Activated T-helper 17 cell treated with anti-CD3 and anti-CD28 coated beads, Interleukin-2, amount 50 U/mL, for 72 hours (primary cell): Measurements from ENCODE around the gene ENOX1. TPM values are rescaled to one million over a fixed set of nuclear protein-coding genes. Genes with fewer than 3 reads are reported as not detected.

Source experiments
- ATAC-seq: fragments of 150-1000 bp; cut with Tn5 transposase; replicated peaks from 2 replicates; pipeline ENCODE4 v1.10.0; 2021; ENCODE audit warnings: mild to moderate bottlenecking, moderate library complexity
- H3K27ac Mint-ChIP-seq: one replicate; pipeline ENCODE4 v1.8.0; 2022; ENCODE audit warnings: mixed read lengths
- H3K27me3 Mint-ChIP-seq: one replicate; pipeline ENCODE4 v1.8.0; 2022; ENCODE audit warnings: mixed read lengths
- H3K36me3 Mint-ChIP-seq: one replicate; pipeline ENCODE4 v1.8.0; 2022; ENCODE audit warnings: low read depth, mild to moderate bottlenecking, mixed read lengths
- H3K4me1 Mint-ChIP-seq: one replicate; pipeline ENCODE4 v1.8.0; 2022; ENCODE audit warnings: mixed read lengths
- H3K4me3 Mint-ChIP-seq: one replicate; pipeline ENCODE4 v1.8.0; 2022; ENCODE audit warnings: mild to moderate bottlenecking, mixed read lengths
- H3K9me3 Mint-ChIP-seq: one replicate; pipeline ENCODE4 v1.8.0; 2022; ENCODE audit warnings: mixed read lengths
- total RNA-seq, 2 donors: library from RNA; stranded (reverse); gene quantifications; one replicate each; pipeline ENCODE4 v1.2.3, GENCODE V29; 2022

ENOX1 gene
- total RNA-seq, 2 donors from 2014 or later: 1.7 TPM; not detected in 1

GRCh38 chr13:43414111-43414510 lies 372.7 kb downstream of the ENOX1 start:
- H3K27me3 Mint-ChIP-seq: peaks cover 13% of the 10 kb centered on the region
- no peaks in the 10 kb centered on the region for H3K9me3 Mint-ChIP-seq
- no peak for ATAC-seq
- H3K27ac Mint-ChIP-seq: no peak overlapping the region
- H3K4me3 Mint-ChIP-seq: no peak overlapping the region
- H3K36me3 Mint-ChIP-seq: no peaks in the 10 kb centered on the region
- H3K4me1 Mint-ChIP-seq: no peaks in the 10 kb centered on the region

- no peak overlapping the region for H3K27ac Mint-ChIP-seq
- no peak for ATAC-seq
- no peaks in the 10 kb centered on the region for H3K9me3 Mint-ChIP-seq
- no peaks in the 10 kb centered on the region for H3K4me1 Mint-ChIP-seq
- no peak overlapping the region for H3K4me3 Mint-ChIP-seq
- H3K36me3 Mint-ChIP-seq: no peaks in the 10 kb centered on the region
- H3K27me3 Mint-ChIP-seq: peaks cover 19% of the 10 kb centered on the region
These were observed 375.0 kb downstream of the ENOX1 start for GRCh38 chr13:43411741-43412140.

- Mint-ChIP-seq H3K27ac (no peak overlapping the region), H3K4me3 (no peak overlapping the region), H3K36me3 (no peaks in the 10 kb centered on the region), H3K27me3 (peaks cover 20% of the 10 kb centered on the region), H3K9me3 (no peaks in the 10 kb centered on the region), H3K4me1 (no peaks in the 10 kb centered on the region)
- no peak for ATAC-seq
These were observed 375.6 kb downstream of the ENOX1 start for GRCh38 chr13:43411211-43411610.

- no peak overlapping the region for H3K27ac Mint-ChIP-seq
- ATAC-seq: no peak
- H3K36me3 Mint-ChIP-seq: no peaks in the 10 kb centered on the region
- H3K9me3 Mint-ChIP-seq: no peaks in the 10 kb centered on the region
- peaks cover 24% of the 10 kb centered on the region for H3K27me3 Mint-ChIP-seq
- no peak overlapping the region for H3K4me3 Mint-ChIP-seq
- no peaks in the 10 kb centered on the region for H3K4me1 Mint-ChIP-seq
These were observed 378.5 kb downstream of the ENOX1 start for GRCh38 chr13:43408274-43408673.

GRCh38 chr13:43407023-43407581 lies 379.7 kb downstream of the ENOX1 start:
- Mint-ChIP-seq H3K4me1 (no peaks in the 10 kb centered on the region), H3K9me3 (no peaks in the 10 kb centered on the region), H3K27me3 (peaks cover 24% of the 10 kb centered on the region), H3K4me3 (no peak overlapping the region), H3K36me3 (no peaks in the 10 kb centered on the region), H3K27ac (no peak overlapping the region)
- ATAC-seq: no peak

GRCh38 chr13:43405457-43405856 lies 381.3 kb downstream of the ENOX1 start:
- Mint-ChIP-seq H3K9me3 (no peaks in the 10 kb centered on the region), H3K27me3 (peaks cover 23% of the 10 kb centered on the region), H3K36me3 (no peaks in the 10 kb centered on the region)

GRCh38 chr13:43402380-43402779 lies 384.4 kb downstream of the ENOX1 start:
- Mint-ChIP-seq H3K4me3 (no peak overlapping the region), H3K9me3 (no peaks in the 10 kb centered on the region), H3K4me1 (no peaks in the 10 kb centered on the region), H3K36me3 (no peaks in the 10 kb centered on the region), H3K27ac (no peak overlapping the region), H3K27me3 (peaks cover 28% of the 10 kb centered on the region)
- no peak for ATAC-seq

More at GRCh38 chr13:43405457-43405856, 381.3 kb downstream of the ENOX1 start:
- Mint-ChIP-seq H3K4me1 (no peaks in the 10 kb centered on the region), H3K4me3 (no peak overlapping the region), H3K27ac (no peak overlapping the region)
- no peak for ATAC-seq

- Mint-ChIP-seq H3K4me1 (no peaks in the 10 kb centered on the region), H3K4me3 (no peak overlapping the region), H3K9me3 (no peaks in the 10 kb centered on the region), H3K36me3 (no peaks in the 10 kb centered on the region), H3K27ac (no peak overlapping the region), H3K27me3 (peaks cover 28% of the 10 kb centered on the region)
- ATAC-seq: no peak
These were observed 385.4 kb downstream of the ENOX1 start for GRCh38 chr13:43401361-43401760.

GRCh38 chr13:43397111-43397510 lies 389.7 kb downstream of the ENOX1 start:
- Mint-ChIP-seq H3K4me1 (no peaks in the 10 kb centered on the region), H3K27ac (no peak overlapping the region), H3K27me3 (peaks cover 19% of the 10 kb centered on the region), H3K9me3 (no peaks in the 10 kb centered on the region), H3K36me3 (no peaks in the 10 kb centered on the region), H3K4me3 (no peak overlapping the region)
- no peak for ATAC-seq

GRCh38 chr13:43391036-43391435 lies 395.7 kb downstream of the ENOX1 start:
- Mint-ChIP-seq H3K4me1 (no peaks in the 10 kb centered on the region), H3K4me3 (no peak overlapping the region), H3K36me3 (no peaks in the 10 kb centered on the region), H3K27me3 (peaks cover 9% of the 10 kb centered on the region), H3K9me3 (no peaks in the 10 kb centered on the region), H3K27ac (no peak overlapping the region)
- ATAC-seq: no peak

- ATAC-seq: peak; percentile 34
- H3K4me1 Mint-ChIP-seq: no peaks in the 10 kb centered on the region
These were observed 396.2 kb downstream of the ENOX1 start for GRCh38 chr13:43390619-43391018.

GRCh38 chr13:43389983-43390382 lies 396.8 kb downstream of the ENOX1 start:
- H3K4me3 Mint-ChIP-seq: no peak overlapping the region
- H3K27me3 Mint-ChIP-seq: peaks cover 9% of the 10 kb centered on the region
- H3K27ac Mint-ChIP-seq: no peak overlapping the region
- H3K4me1 Mint-ChIP-seq: no peaks in the 10 kb centered on the region
- ATAC-seq: no peak
- H3K36me3 Mint-ChIP-seq: no peaks in the 10 kb centered on the region
- H3K9me3 Mint-ChIP-seq: no peaks in the 10 kb centered on the region

More at GRCh38 chr13:43390619-43391018, 396.2 kb downstream of the ENOX1 start:
- Mint-ChIP-seq H3K27me3 (peaks cover 9% of the 10 kb centered on the region), H3K36me3 (no peaks in the 10 kb centered on the region), H3K9me3 (no peaks in the 10 kb centered on the region), H3K27ac (no peak overlapping the region), H3K4me3 (no peak overlapping the region)

GRCh38 chr13:43389573-43389972 lies 397.2 kb downstream of the ENOX1 start:
- Mint-ChIP-seq H3K4me1 (no peaks in the 10 kb centered on the region), H3K27ac (no peak overlapping the region), H3K27me3 (peaks cover 9% of the 10 kb centered on the region), H3K36me3 (no peaks in the 10 kb centered on the region), H3K9me3 (no peaks in the 10 kb centered on the region), H3K4me3 (no peak overlapping the region)
- no peak for ATAC-seq

- no peak overlapping the region for H3K27ac Mint-ChIP-seq
- no peaks in the 10 kb centered on the region for H3K36me3 Mint-ChIP-seq
- ATAC-seq: no peak
- no peaks in the 10 kb centered on the region for H3K4me1 Mint-ChIP-seq
- no peak overlapping the region for H3K4me3 Mint-ChIP-seq
- H3K27me3 Mint-ChIP-seq: peaks cover 13% of the 10 kb centered on the region
- H3K9me3 Mint-ChIP-seq: no peaks in the 10 kb centered on the region
These were observed 398.3 kb downstream of the ENOX1 start for GRCh38 chr13:43388282-43389034.

- Mint-ChIP-seq H3K4me3 (no peak overlapping the region), H3K9me3 (no peaks in the 10 kb centered on the region), H3K4me1 (no peaks in the 10 kb centered on the region), H3K36me3 (no peaks in the 10 kb centered on the region), H3K27me3 (peaks cover 13% of the 10 kb centered on the region), H3K27ac (no peak overlapping the region)
- no peak for ATAC-seq
These were observed 398.9 kb downstream of the ENOX1 start for GRCh38 chr13:43387880-43388279.
